RPMI7951 (cell line): ENCODE results near the gene IQUB. TPM values are rescaled to one million over a fixed set of nuclear protein-coding genes. Genes with fewer than 3 reads are reported as not detected.
"Not testable (repeated sequence)": the region's sequence is repeated elsewhere in the genome, so short reads cannot be mapped to it uniquely, and the experiment has no call there.

ENCODE experiments used
- DNase-seq: peaks from one replicate; pipeline ENCODE4 v3.0.0-alpha.2; 2012; ENCODE audit warnings: low read depth
- total RNA-seq: library from RNA; depleted of rRNA; stranded (reverse); fragments of >200 nt; shearing (Covaris generic); gene quantifications from 2 replicates; pipeline ENCODE4 v1.2.3, GENCODE V29; 2014; rRNA removed

Gene IQUB
- total RNA-seq, 1 experiment from 2014 or later, result 1.1 TPM

- DNase-seq, result no peak
These were observed 118.8 kb downstream of the IQUB start for GRCh38 chr7:123415625-123416024.

- DNase-seq, result peak; percentile 3
These were observed 124.0 kb downstream of the IQUB start for GRCh38 chr7:123410273-123410904.

- DNase-seq, result not testable (repeated sequence)
These were observed 126.4 kb downstream of the IQUB start for GRCh38 chr7:123407951-123408350.

Other genes with a start within 250 kb of the IQUB start
- gene NDUFA5, start 23.2 kb upstream of the IQUB start, total RNA-seq, result 78.8 and 102 TPM in 2 replicates
- gene ASB15, start 67.2 kb upstream of the IQUB start, total RNA-seq, result 0.12 TPM in 1 of 2 replicates, not detected in the other
- not detected in 2 replicates for gene LMOD2, start 121.3 kb upstream of the IQUB start, total RNA-seq
- 18.3 and 25.8 TPM in 2 replicates for gene WASL, start 214.4 kb upstream of the IQUB start, total RNA-seq